Glutamatergic neuron (in vitro differentiated cells): ENCODE measurements around the gene MYO1E. TPM values are rescaled to one million over a fixed set of nuclear protein-coding genes. Genes with fewer than 3 reads are reported as not detected.
"Not testable (repeated sequence)": the region's sequence is repeated elsewhere in the genome, so short reads cannot be mapped to it uniquely, and the experiment has no call there.

Experiments used
- DNase-seq: peaks from one replicate; pipeline ENCODE4 v3.0.0; 2022
- H3K27ac Mint-ChIP-seq: one replicate; pipeline ENCODE4 v1.8.0; 2020; ENCODE audit warnings: mild to moderate bottlenecking, mixed read lengths, inconsistent platforms; ENCODE audit not compliant: unreplicated experiment
- H3K27me3 Mint-ChIP-seq: one replicate; pipeline ENCODE4 v1.8.0; 2020; ENCODE audit warnings: mild to moderate bottlenecking, moderate library complexity, mixed read lengths, inconsistent platforms; ENCODE audit not compliant: unreplicated experiment
- H3K36me3 Mint-ChIP-seq: one replicate; pipeline ENCODE4 v1.8.0; 2020; ENCODE audit warnings: mild to moderate bottlenecking, mixed read lengths, inconsistent platforms; ENCODE audit not compliant: unreplicated experiment
- H3K4me1 Mint-ChIP-seq: one replicate; pipeline ENCODE4 v1.8.0; 2020; ENCODE audit warnings: mild to moderate bottlenecking, low read depth, mixed read lengths, inconsistent platforms; ENCODE audit not compliant: unreplicated experiment
- H3K4me3 Mint-ChIP-seq: one replicate; pipeline ENCODE4 v1.8.0; 2020; ENCODE audit warnings: mild to moderate bottlenecking, mixed read lengths, inconsistent platforms; ENCODE audit not compliant: unreplicated experiment
- H3K9me3 Mint-ChIP-seq: one replicate; pipeline ENCODE4 v1.8.0; 2020; ENCODE audit warnings: mild to moderate bottlenecking, moderate library complexity, mixed read lengths, inconsistent platforms; ENCODE audit not compliant: unreplicated experiment
- CTCF ChIP-seq: fragments of 200-600 bp; sonication (generic); IDR thresholded peaks from one replicate; pipeline ENCODE4 v1.5.0; 2021; ENCODE audit not compliant: partially characterized antibody, unreplicated experiment
- total RNA-seq: library from RNA; stranded (reverse); fragmentation: NEBNext Ultra II Directional; extraction: Animal tissue kit (Norgen Biotek cat#: 25700); gene quantifications from one replicate; pipeline ENCODE4 v1.2.1, GENCODE V29; 2021; ENCODE audit not compliant: unreplicated experiment

The MYO1E gene
- total RNA-seq, 1 donor from 2014 or later: 7.9 TPM

DNA sequence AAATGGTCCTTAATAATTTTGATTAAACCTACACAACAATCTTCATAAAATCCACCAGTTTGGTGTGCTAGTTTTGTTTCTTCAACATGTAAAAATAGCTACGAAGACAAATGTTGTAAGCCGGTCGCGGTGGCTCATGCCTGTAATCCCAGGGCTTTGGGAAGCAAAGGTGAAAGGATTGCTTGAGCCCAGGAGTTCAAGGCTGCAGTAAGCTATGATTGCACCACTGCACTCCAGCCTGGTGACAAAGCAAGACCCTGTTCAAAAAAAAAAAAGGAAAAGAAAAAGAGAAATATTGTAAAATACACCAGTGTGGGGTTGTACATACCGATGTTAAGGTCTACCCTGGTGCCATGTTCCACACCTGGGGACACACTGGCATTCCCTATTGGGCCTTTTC lies 91.0 kb downstream of the MYO1E start:
- no peak overlapping the region for H3K27ac Mint-ChIP-seq
- TF ChIP-seq CTCF: no peak
- H3K4me3 Mint-ChIP-seq: no peak overlapping the region
- H3K27me3 Mint-ChIP-seq: no peaks in the 10 kb centered on the region
- H3K9me3 Mint-ChIP-seq: peaks cover 3% of the 10 kb centered on the region
- DNase-seq: no peak
- H3K36me3 Mint-ChIP-seq: no peaks in the 10 kb centered on the region
- H3K4me1 Mint-ChIP-seq: no peaks in the 10 kb centered on the region

GRCh38 chr15:59280855-59281254 lies 91.8 kb downstream of the MYO1E start:
- H3K36me3 Mint-ChIP-seq: no peaks in the 10 kb centered on the region
- TF ChIP-seq CTCF: no peak

GRCh38 chr15:59280292-59280691 lies 92.4 kb downstream of the MYO1E start:
- not testable (repeated sequence) for H3K4me3 Mint-ChIP-seq, H3K27ac Mint-ChIP-seq, H3K27me3 Mint-ChIP-seq

More at GRCh38 chr15:59280855-59281254, 91.8 kb downstream of the MYO1E start:
- Mint-ChIP-seq H3K4me1 (no peaks in the 10 kb centered on the region), H3K4me3 (no peak overlapping the region), H3K27me3 (no peaks in the 10 kb centered on the region), H3K9me3 (peaks cover 3% of the 10 kb centered on the region), H3K27ac (no peak overlapping the region)
- no peak for DNase-seq

GRCh38 chr15:59279023-59279422 lies 93.6 kb downstream of the MYO1E start:
- no peak for DNase-seq
- H3K9me3 Mint-ChIP-seq: peaks cover 3% of the 10 kb centered on the region
- no peaks in the 10 kb centered on the region for H3K27me3 Mint-ChIP-seq
- H3K27ac Mint-ChIP-seq: no peak overlapping the region
- no peaks in the 10 kb centered on the region for H3K4me1 Mint-ChIP-seq
- no peaks in the 10 kb centered on the region for H3K36me3 Mint-ChIP-seq
- no peak overlapping the region for H3K4me3 Mint-ChIP-seq
- no peak for TF ChIP-seq CTCF

More at GRCh38 chr15:59280292-59280691, 92.4 kb downstream of the MYO1E start:
- DNase-seq, H3K36me3 Mint-ChIP-seq, H3K4me1 Mint-ChIP-seq, H3K9me3 Mint-ChIP-seq: not testable (repeated sequence)

GRCh38 chr15:59278120-59278519 lies 94.6 kb downstream of the MYO1E start:
- Mint-ChIP-seq H3K4me3 (no peak overlapping the region), H3K4me1 (no peaks in the 10 kb centered on the region), H3K9me3 (peaks cover 2% of the 10 kb centered on the region), H3K36me3 (no peaks in the 10 kb centered on the region), H3K27me3 (no peaks in the 10 kb centered on the region), H3K27ac (no peak overlapping the region)
- DNase-seq: no peak
- no peak for TF ChIP-seq CTCF
